HEK293T (cell line): ENCODE data around the gene JPH2.

Experiments
- FOXA1 ChIP-seq: fragments of 450-650 bp; IDR thresholded peaks from 2 replicates; pipeline ENCODE4 v1.6.1; 2016; ENCODE audit warnings: mild to moderate bottlenecking
- FOXM1 ChIP-seq: fragments of 450-650 bp; IDR thresholded peaks from 2 replicates; pipeline ENCODE4 v1.6.1; 2017; ENCODE audit warnings: mild to moderate bottlenecking, borderline replicate concordance
- L3MBTL2 ChIP-seq: fragments of 450-650 bp; conservative IDR thresholded peaks from 2 replicates; pipeline ENCODE4 v1.6.1; 2016; ENCODE audit warnings: mild to moderate bottlenecking
- NFRKB ChIP-seq: fragments of 450-650 bp; IDR thresholded peaks from 2 replicates; pipeline ENCODE4 v1.6.1; 2016; ENCODE audit warnings: mild to moderate bottlenecking, moderate library complexity
- TARDBP ChIP-seq: fragments of 450-650 bp; IDR thresholded peaks from 2 replicates; pipeline ENCODE4 v1.6.1; 2016

DNA sequence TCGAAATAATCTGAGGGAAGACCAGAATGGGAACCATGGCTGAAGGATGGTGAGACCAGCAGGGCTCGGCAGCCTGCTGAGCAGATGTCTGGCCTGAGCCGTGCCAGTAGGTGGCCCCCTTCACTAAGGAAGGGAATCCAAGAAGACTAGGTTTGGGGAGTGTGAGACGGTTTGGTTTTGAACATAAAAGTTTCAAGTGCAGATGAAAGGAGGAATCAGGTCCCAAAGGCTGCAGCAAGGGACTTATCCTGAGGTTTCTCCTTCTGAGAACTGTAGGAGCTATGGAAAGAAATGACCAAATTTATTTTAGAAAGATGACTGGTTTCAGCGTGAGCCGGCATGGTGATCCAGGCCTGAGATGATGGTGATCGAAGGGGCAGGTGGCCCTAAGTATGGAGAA, 28.1 kb upstream of the JPH2 start:
- no peak for TF ChIP-seq FOXM1
- no peak for TF ChIP-seq NFRKB
- no peak for TF ChIP-seq TARDBP
- no peak for TF ChIP-seq L3MBTL2
- no peak for TF ChIP-seq FOXA1
